IMR-90 (cell line): ENCODE data around the gene MALRD1. TPM values are rescaled to one million over a fixed set of nuclear protein-coding genes. Genes with fewer than 3 reads are reported as not detected.

Experiments
- ATAC-seq: fragments of 200-7000 bp; cut with Tn5 transposase; 2 replicates; pipeline ENCODE4 v1.9.1; 2020; ENCODE audit warnings: low read depth, mild to moderate bottlenecking, moderate library complexity
- BruUV-seq: library from RNA; stranded (reverse); fragments of 400-500 nt; replicated peaks from 2 replicates; lab custom pipeline; 2021; lab: Mats Ljungman, UMichigan
- CTCF ChIA-PET: fragments of 300-600 bp; formaldehyde crosslinking; extraction: SDS; loops from one replicate; lab custom pipeline; 2021; ENCODE audit warnings: antibody characterized with exemption; lab: Yijun Ruan, JAX
- POLR2A ChIA-PET: fragments of 300-600 bp; sonication (Branson Sonifier 250); formaldehyde crosslinking; loops from one replicate; lab custom pipeline; 2022; ENCODE audit warnings: antibody characterized with exemption; ENCODE audit not compliant: unreplicated experiment; lab: Charles Lee
- DNase-seq: peaks from one replicate; pipeline ENCODE4 v3.0.0; 2013
- H2AFZ ChIP-seq: replicated peaks from 2 replicates; pipeline ENCODE3; 2013; ENCODE audit warnings: low read length, mild to moderate bottlenecking; ENCODE audit not compliant: poor library complexity
- H2AK5ac ChIP-seq: 2 replicates; pipeline ENCODE4 v1.6.1; 2013; ENCODE audit warnings: low read depth, low read length, inconsistent platforms
- H2AK9ac ChIP-seq: replicated peaks from 2 replicates; pipeline ENCODE3; 2013; ENCODE audit warnings: mild to moderate bottlenecking, low read depth, low read length, moderate library complexity; ENCODE audit not compliant: poor library complexity
- H2BK120ac ChIP-seq: 2 replicates; pipeline ENCODE4 v1.6.1; 2013; ENCODE audit warnings: low read depth, low read length, inconsistent platforms
- H2BK15ac ChIP-seq: 3 replicates; pipeline ENCODE4 v1.6.1; 2013; ENCODE audit warnings: low read depth, low read length, inconsistent platforms
- H2BK20ac ChIP-seq: 2 replicates; pipeline ENCODE4 v1.6.1; 2013; ENCODE audit warnings: low read depth, mild to moderate bottlenecking, inconsistent platforms, low read length, moderate library complexity
- H2BK5ac ChIP-seq: 2 replicates; pipeline ENCODE4 v1.6.1; 2013; ENCODE audit warnings: mild to moderate bottlenecking, low read depth, low read length, inconsistent platforms; ENCODE audit not compliant: poor library complexity, severe bottlenecking
- H3K14ac ChIP-seq: replicated peaks from 2 replicates; pipeline ENCODE4 v1.6.1; 2013; ENCODE audit warnings: low read depth, low read length, inconsistent platforms
- H3K18ac ChIP-seq: 2 replicates; pipeline ENCODE4 v1.6.1; 2013; ENCODE audit warnings: low read depth, low read length, control low read depth
- H3K23ac ChIP-seq: 2 replicates; pipeline ENCODE4 v1.6.1; 2013; ENCODE audit warnings: low read depth, low read length, inconsistent platforms
- H3K27ac ChIP-seq: 2 replicates; pipeline ENCODE4 v1.5.1; 2013; ENCODE audit warnings: mild to moderate bottlenecking, control low read depth, low read length; ENCODE audit not compliant: insufficient read depth
- H3K27me3 ChIP-seq: 2 replicates; pipeline ENCODE4 v1.6.1; 2013; ENCODE audit warnings: low read length; ENCODE audit not compliant: control insufficient read depth, insufficient read depth
- H3K36me3 ChIP-seq: 2 replicates; pipeline ENCODE4 v1.6.1; 2013; ENCODE audit warnings: low read length, mixed read lengths; ENCODE audit not compliant: control insufficient read depth, insufficient read depth
- H3K4ac ChIP-seq: 2 replicates; pipeline ENCODE4 v1.6.1; 2013; ENCODE audit warnings: low read depth, low read length, inconsistent platforms
- H3K4me1 ChIP-seq: 2 replicates; pipeline ENCODE4 v1.6.1; 2013; ENCODE audit warnings: low read length, mixed read lengths; ENCODE audit not compliant: control insufficient read depth, insufficient read depth
- H3K4me2 ChIP-seq: 2 replicates; pipeline ENCODE4 v1.6.1; 2013; ENCODE audit warnings: low read depth, mild to moderate bottlenecking, control low read depth, low read length, moderate library complexity
- H3K4me3 ChIP-seq: 2 replicates; pipeline ENCODE4 v1.5.1; 2013; ENCODE audit warnings: low read depth, mild to moderate bottlenecking, control low read depth, low read length, moderate library complexity; ENCODE audit not compliant: insufficient read depth
- H3K56ac ChIP-seq: 2 replicates; pipeline ENCODE4 v1.6.1; 2013; ENCODE audit warnings: low read length, inconsistent platforms; ENCODE audit not compliant: insufficient read depth; ENCODE audit errors: extremely low read depth
- H3K79me1 ChIP-seq, 2 experiments: 2 replicates each; pipeline ENCODE4 v1.6.1; 2013; ENCODE audit warnings: low read length in 2 of 2, inconsistent platforms in 1 of 2, low read depth in 1 of 2
- H3K9ac ChIP-seq: 2 replicates; pipeline ENCODE4 v1.6.1; 2013; ENCODE audit warnings: low read depth, low read length, control low read depth
- H3K9me1 ChIP-seq: 2 replicates; pipeline ENCODE4 v1.6.1; 2013; ENCODE audit warnings: low read length, inconsistent platforms; ENCODE audit not compliant: insufficient read depth
- H3K9me3 ChIP-seq: 2 replicates; pipeline ENCODE4 v1.6.1; 2013; ENCODE audit warnings: low read length; ENCODE audit not compliant: control insufficient read depth, insufficient read depth
- H4K20me1 ChIP-seq: 2 replicates; pipeline ENCODE4 v1.6.1; 2013; ENCODE audit warnings: low read length, inconsistent platforms; ENCODE audit not compliant: insufficient read depth
- H4K5ac ChIP-seq: 2 replicates; pipeline ENCODE4 v1.6.1; 2013; ENCODE audit warnings: mild to moderate bottlenecking, low read depth, low read length, control low read depth
- H4K8ac ChIP-seq, 2 experiments: 2 replicates each; pipeline ENCODE4 v1.6.1; 2013; ENCODE audit warnings: low read depth in 2 of 2, low read length in 2 of 2, control low read depth in 1 of 2, inconsistent platforms in 1 of 2
- H4K91ac ChIP-seq: 2 replicates; pipeline ENCODE4 v1.6.1; 2013; ENCODE audit warnings: low read depth, low read length, inconsistent platforms; ENCODE audit not compliant: insufficient read depth
- BHLHE40 ChIP-seq: fragments of 150-350 bp; IDR thresholded peaks from 2 replicates; pipeline ENCODE4 v1.6.1; 2016; ENCODE audit warnings: mild to moderate bottlenecking, low read depth, low read length
- CEBPB ChIP-seq: IDR thresholded peaks from 2 replicates; pipeline ENCODE4 v1.6.1; 2012; ENCODE audit warnings: low read depth, low read length, improper control_type of control experiment
- CHD1 ChIP-seq: IDR thresholded peaks from 2 replicates; pipeline ENCODE4 v1.6.1; 2012; ENCODE audit warnings: low read depth, low read length, improper control_type of control experiment
- CTCF ChIP-seq: conservative IDR thresholded peaks from 2 replicates; pipeline ENCODE4 v1.5.1; 2012; ENCODE audit warnings: mild to moderate bottlenecking, low read depth, low read length, improper control_type of control experiment
- FOS ChIP-seq: fragments of 150-350 bp; IDR thresholded peaks from 2 replicates; pipeline ENCODE4 v1.6.1; 2016; ENCODE audit warnings: low read depth, low read length
- MAFK ChIP-seq: IDR thresholded peaks from 2 replicates; pipeline ENCODE4 v1.6.1; 2012; ENCODE audit warnings: low read depth, low read length, improper control_type of control experiment
- MAZ ChIP-seq: IDR thresholded peaks from 2 replicates; pipeline ENCODE4 v1.6.1; 2012; ENCODE audit warnings: low read depth, mild to moderate bottlenecking, low read length, improper control_type of control experiment, moderate library complexity, borderline replicate concordance
- MXI1 ChIP-seq: IDR thresholded peaks from 2 replicates; pipeline ENCODE4 v1.6.1; 2012; ENCODE audit warnings: low read depth, mild to moderate bottlenecking, low read length, moderate library complexity, borderline replicate concordance
- POLR2A ChIP-seq: IDR thresholded peaks from 2 replicates; pipeline ENCODE4 v1.6.1; 2012; ENCODE audit warnings: mild to moderate bottlenecking, low read depth, low read length
- RAD21 ChIP-seq: IDR thresholded peaks from 2 replicates; pipeline ENCODE4 v1.6.1; 2012; ENCODE audit warnings: low read length, improper control_type of control experiment
- RCOR1 ChIP-seq: IDR thresholded peaks from 2 replicates; pipeline ENCODE4 v1.6.1; 2012; ENCODE audit warnings: mild to moderate bottlenecking, low read length, improper control_type of control experiment; ENCODE audit not compliant: insufficient replicate concordance
- RFX5 ChIP-seq: IDR thresholded peaks from 2 replicates; pipeline ENCODE4 v1.8.0; 2012; ENCODE audit warnings: low read depth, mild to moderate bottlenecking, low read length, moderate library complexity
- SMC3 ChIP-seq: fragments of 150-350 bp; IDR thresholded peaks from 2 replicates; pipeline ENCODE4 v1.6.1; 2016; ENCODE audit warnings: low read depth, mild to moderate bottlenecking, antibody characterized with exemption, low read length, moderate library complexity
- USF2 ChIP-seq: fragments of 150-350 bp; IDR thresholded peaks from 2 replicates; pipeline ENCODE4 v1.6.1; 2017; ENCODE audit warnings: mild to moderate bottlenecking, antibody characterized with exemption, low read length, low read depth
- WGBS, 2 experiments: methylation state at CpG; one replicate each; pipeline versions ENCODE4 v1.1.5 to v1.1.7; 2013; ENCODE audit warnings: missing lambda C conversion rate in 2 of 2; ENCODE audit not compliant: insufficient read length in 1 of 2; ENCODE audit errors: extremely low coverage in 2 of 2; 5-methylcytosine and 5-hydroxymethylcytosine counted together
- dilution Hi-C: fragments of 300-500 bp; cut with HindIII; formaldehyde crosslinking; loops from one replicate; pipeline ENCODE4 v1.14.3; 2018; ENCODE audit warnings: low sequenced_read_pairs; ENCODE audit not compliant: unreplicated experiment
- in situ Hi-C: fragments of 300-500 bp; cut with MboI; formaldehyde crosslinking; loops from 3 replicates; pipeline ENCODE4 v1.14.3; 2019; ENCODE audit warnings: low sequenced_read_pairs, inconsistent platforms, mixed read lengths
- intact Hi-C: fragments of 100-400 bp; cut with micrococcal nuclease; formaldehyde crosslinking; loops from 2 replicates; pipeline ENCODE4 v1.10.0; 2022
- polyA plus RNA-seq, 3 experiments: library from polyadenylated mRNA; depleted of rRNA; stranded (reverse); fragments of >200 nt; gene quantifications; 2 replicates each; pipeline ENCODE4 v1.2.3, GENCODE V29; 2012; ENCODE audit warnings: low replicate concordance in 1 of 3
- total RNA-seq: library from RNA; depleted of rRNA; stranded (reverse); fragments of >200 nt; gene quantifications from 2 replicates; pipeline ENCODE4 v1.2.3, GENCODE V29; 2012

The MALRD1 gene
- total and polyA plus RNA-seq, 2 of the 4 experiments (the other 2 are of a cell fraction), result 0.34 to 1.1 TPM

DNA sequence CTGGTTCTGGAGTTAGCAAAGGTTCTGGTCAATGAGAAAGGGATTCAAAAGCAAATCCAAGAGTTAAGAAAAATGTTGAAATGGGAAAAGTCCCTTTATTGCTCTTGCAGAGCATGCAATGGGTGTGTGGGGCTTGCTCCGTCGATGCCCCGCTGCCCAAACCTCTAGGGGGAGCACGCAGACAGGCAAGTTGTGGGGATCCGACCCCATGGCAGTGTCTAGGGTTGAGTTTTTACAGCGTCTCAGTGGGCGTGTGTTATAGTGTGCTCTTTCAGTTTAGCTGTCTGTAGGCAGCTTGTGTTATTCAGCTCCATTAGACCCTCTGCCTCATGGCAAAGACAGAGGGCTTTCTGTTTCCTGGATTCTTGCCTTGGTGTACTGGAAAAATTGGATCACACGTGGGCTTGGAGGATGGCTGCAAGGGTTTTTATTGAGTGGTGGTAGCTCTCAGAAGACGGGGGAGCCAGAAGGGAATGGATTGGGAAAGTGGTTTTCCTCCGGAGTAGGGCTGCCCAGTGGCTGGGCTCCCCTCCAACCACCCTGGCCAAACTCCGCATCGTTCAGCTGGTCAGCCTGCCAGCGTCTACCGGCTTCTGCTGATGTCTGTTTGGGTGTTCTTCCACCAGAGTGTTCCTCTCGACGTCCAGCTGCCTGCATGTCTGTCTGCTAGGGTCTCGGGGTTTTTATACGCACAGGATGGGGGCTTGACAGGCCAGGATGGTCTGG, 665.4 kb downstream of the MALRD1 start:
- H2AK5ac ChIP-seq, result no peak overlapping the region
- intact Hi-C loops, result no loop called here
- H3K9ac ChIP-seq, result no peak overlapping the region
- no peak overlapping the region for H3K14ac ChIP-seq
- H3K4ac ChIP-seq, result no peak overlapping the region
- H3K9me1 ChIP-seq, result peaks cover 3% of the 10 kb centered on the region; the same call in 1 of the 2 replicates
- no peak overlapping the region for H2BK5ac ChIP-seq
- no peak overlapping the region for H3K23ac ChIP-seq
- no TSS peak for BruUV-seq
- peaks cover 4% of the 10 kb centered on the region; the same call in 1 of the 2 replicates for H3K4me1 ChIP-seq
- no peaks in the 10 kb centered on the region for H4K20me1 ChIP-seq
- H3K4me3 ChIP-seq, result no peak overlapping the region
- no peak overlapping the region for H3K56ac ChIP-seq
- ChIA-PET POLR2A (no interaction called here), CTCF (interaction anchor here (1.0 kb wide), 1 partner anchor 11 kb away, joined by 3 read pairs; no protein-coding TSS in a partner anchor)
- no peak overlapping the region for H2BK20ac ChIP-seq
- H4K8ac ChIP-seq, result no peak overlapping the region
- no peaks in the 10 kb centered on the region for H3K27me3 ChIP-seq
- ATAC-seq (no peak), DNase-seq (no peak)
- no peak overlapping the region for H2AK9ac ChIP-seq
- H2BK15ac ChIP-seq, result no peak overlapping the region
- TF ChIP-seq FOS, result no peak
- no peak for TF ChIP-seq SMC3
- no peak for TF ChIP-seq BHLHE40
- TF ChIP-seq RFX5, result no peak
- no peak for TF ChIP-seq MAZ
- TF ChIP-seq USF2, result no peak
- TF ChIP-seq RAD21, result no peak
- TF ChIP-seq MAFK, result no peak
- no peak for TF ChIP-seq CTCF
- no peak for TF ChIP-seq RCOR1
- no peak for TF ChIP-seq CHD1
- TF ChIP-seq POLR2A, result no peak
- TF ChIP-seq MXI1, result no peak
- no peak for TF ChIP-seq CEBPB
- H3K36me3 ChIP-seq, result no peaks in the 10 kb centered on the region
- WGBS, 2 experiments, result 72% methylated on average over 6 of the region's 18 CpGs; no CpG with 5 or more reads in 1 of the 2 experiments
- H4K5ac ChIP-seq, result no peak overlapping the region
- no peak overlapping the region for H3K27ac ChIP-seq
- no peaks in the 10 kb centered on the region for H3K79me1 ChIP-seq
- in situ Hi-C loops, result no loop called here
- H3K9me3 ChIP-seq, result peaks cover 7% of the 10 kb centered on the region
- H2BK120ac ChIP-seq, result no peak overlapping the region
- dilution Hi-C loops, result no loop called here
- H4K91ac ChIP-seq, result no peak overlapping the region
- no peak overlapping the region for H3K18ac ChIP-seq
- no peak overlapping the region for H3K4me2 ChIP-seq
- H2AFZ ChIP-seq, result no peak overlapping the region
